ENCODE data around the gene STAC3. TPM values are rescaled to one million over a fixed set of nuclear protein-coding genes. Genes with fewer than 3 reads are reported as not detected.

The STAC3 gene
- total and polyA plus RNA-seq, 2 experiments from 2014 or later = 0.48 to 3.0 TPM

GRCh38 chr12:57220770-57221168, 30.2 kb downstream of the STAC3 start:
- H3K9me2 ChIP-seq (ENCODE audit: insufficient read depth) = no peaks in the 10 kb centered on the region
- H3K4me2 ChIP-seq = peak overlapping the region; percentile 76; the same call in 1 of the 2 replicates
- no peak overlapping the region for H3K27ac Mint-ChIP-seq
- H3K4me1 Mint-ChIP-seq = peaks cover 62% of the 10 kb centered on the region
- no peaks in the 10 kb centered on the region for H3K36me3 ChIP-seq (ENCODE audit: insufficient read depth)
- peaks cover 50% of the 10 kb centered on the region for H3K4me1 ChIP-seq (ENCODE audit: insufficient read depth)
- H4K20me1 ChIP-seq (replicated peaks; ENCODE audit: insufficient read depth) = peaks cover 7% of the 10 kb centered on the region; the same call in 1 of the 2 replicates
- peaks cover 92% of the 10 kb centered on the region for H3K27me3 Mint-ChIP-seq (ENCODE audit: insufficient read depth, low read depth, poor library complexity)
- H3K27me3 ChIP-seq (ENCODE audit: insufficient read depth) = peaks cover 99% of the 10 kb centered on the region
- peak overlapping the region; percentile 49 for H3K4me3 Mint-ChIP-seq
- no peak for ATAC-seq
- H3K4me3 ChIP-seq = peak overlapping the region; percentile 43
- H3K79me2 ChIP-seq (replicated peaks; ENCODE audit: insufficient read depth) = no peaks in the 10 kb centered on the region
- H3F3A ChIP-seq (replicated peaks; ENCODE audit: low read depth) = 0 out of 2 replicates have a peak, but pooled peaks cover 19% of the 10 kb centered on the region
- TF ChIP-seq ZNF114 (CRISPR knock-in tag; IDR thresholded peaks at IDR 0.05) (no peak), EZH2 (IDR thresholded peaks at IDR 0.05; ENCODE audit: low read depth, unreplicated experiment) (peak; percentile 86)
- no peak overlapping the region for H2AFZ ChIP-seq
- H3K9me3 Mint-ChIP-seq = peaks cover 3% of the 10 kb centered on the region; the same call in 2 of the 3 replicates
- no peak for DNase-seq (ENCODE audit: low spot score)
- H3K27ac ChIP-seq (ENCODE audit: low read depth) = no peak overlapping the region
- no peaks in the 10 kb centered on the region; the same call in 2 of the 3 replicates for H3K36me3 Mint-ChIP-seq (ENCODE audit: low read depth)

- no peaks in the 10 kb centered on the region for H3K9me2 ChIP-seq (ENCODE audit: insufficient read depth)
- H3K4me1 ChIP-seq (ENCODE audit: insufficient read depth) = peaks cover 53% of the 10 kb centered on the region
- H3K4me1 Mint-ChIP-seq = peaks cover 64% of the 10 kb centered on the region
- ATAC-seq (no peak), DNase-seq (ENCODE audit: low spot score) (peak; percentile 44)
- peaks cover 99% of the 10 kb centered on the region for H3K27me3 ChIP-seq (ENCODE audit: insufficient read depth)
- H3K27me3 Mint-ChIP-seq (ENCODE audit: insufficient read depth, low read depth, poor library complexity) = peaks cover 92% of the 10 kb centered on the region
- TF ChIP-seq NANOG (IDR thresholded peaks at IDR 0.05; ENCODE audit: borderline replicate concordance) (no peak), JUNB (IDR thresholded peaks at IDR 0.05; ENCODE audit: unreplicated experiment) (no peak), EZH2phosphoT487 (IDR thresholded peaks at IDR 0.05; ENCODE audit: unreplicated experiment) (no peak), ZNF462 (CRISPR knock-in tag; IDR thresholded peaks at IDR 0.05) (no peak)
- H3K27ac ChIP-seq (ENCODE audit: low read depth) = no peak overlapping the region
- H3K36me3 Mint-ChIP-seq (ENCODE audit: low read depth) = no peaks in the 10 kb centered on the region; the same call in 2 of the 3 replicates
- no peaks in the 10 kb centered on the region for H3K79me2 ChIP-seq (replicated peaks; ENCODE audit: insufficient read depth)
- H4K20me1 ChIP-seq (replicated peaks; ENCODE audit: insufficient read depth) = peaks cover 7% of the 10 kb centered on the region; the same call in 1 of the 2 replicates
- H2AFZ ChIP-seq = no peak overlapping the region
- H3K4me3 Mint-ChIP-seq = peak overlapping the region; percentile 66
- peak overlapping the region; percentile 43 for H3K4me3 ChIP-seq
- no peaks in the 10 kb centered on the region for H3K36me3 ChIP-seq (ENCODE audit: insufficient read depth)
- peaks cover 3% of the 10 kb centered on the region; the same call in 2 of the 3 replicates for H3K9me3 Mint-ChIP-seq
- no peak overlapping the region for H3K27ac Mint-ChIP-seq
- 0 out of 2 replicates have a peak, but pooled peaks cover 22% of the 10 kb centered on the region for H3F3A ChIP-seq (replicated peaks; ENCODE audit: low read depth)
- H3K4me2 ChIP-seq = peak overlapping the region; percentile 76
Measured at GRCh38 chr12:57219993-57220754, 30.8 kb downstream of the STAC3 start.

All from GM23338 (cell line).